H9 (cell line): ENCODE measurements around the gene MNAT1. TPM values are rescaled to one million over a fixed set of nuclear protein-coding genes. Genes with fewer than 3 reads are reported as not detected.

Experiments used
- DNase-seq: peaks from one replicate; pipeline ENCODE4 v3.0.0-alpha.2; 2017
- H2AFZ ChIP-seq: one replicate; pipeline ENCODE4 v1.6.1; 2013; ENCODE audit warnings: mild to moderate bottlenecking, low read length, control low read depth, moderate library complexity
- H2AK5ac ChIP-seq: 2 replicates; pipeline ENCODE4 v1.6.1; 2013; ENCODE audit warnings: low read length, control low read depth, mixed read lengths; ENCODE audit not compliant: insufficient read length
- H2BK120ac ChIP-seq: one replicate; pipeline ENCODE4 v1.6.1; 2013; ENCODE audit warnings: low read depth, mild to moderate bottlenecking, low read length, control low read depth, inconsistent platforms; ENCODE audit not compliant: poor library complexity, severe bottlenecking
- H2BK12ac ChIP-seq: 2 replicates; pipeline ENCODE4 v1.6.1; 2013; ENCODE audit warnings: low read length, control low read depth, mixed read lengths, low read depth; ENCODE audit not compliant: insufficient read length
- H2BK15ac ChIP-seq: 2 replicates; pipeline ENCODE4 v1.6.1; 2013; ENCODE audit warnings: low read depth, low read length, control low read depth
- H2BK20ac ChIP-seq: one replicate; pipeline ENCODE4 v1.6.1; 2013; ENCODE audit warnings: low read depth, mild to moderate bottlenecking, low read length, control low read depth, inconsistent platforms; ENCODE audit not compliant: poor library complexity, severe bottlenecking
- H2BK5ac ChIP-seq: 2 replicates; pipeline ENCODE4 v1.6.1; 2013; ENCODE audit warnings: low read length, control low read depth, mixed read lengths; ENCODE audit not compliant: insufficient read length
- H3K14ac ChIP-seq: 2 replicates; pipeline ENCODE4 v1.6.1; 2013; ENCODE audit warnings: low read length, control low read depth; ENCODE audit not compliant: insufficient read depth
- H3K18ac ChIP-seq: 2 replicates; pipeline ENCODE4 v1.6.1; 2013; ENCODE audit warnings: low read depth, mild to moderate bottlenecking, mixed read lengths, low read length, control low read depth; ENCODE audit not compliant: insufficient read length
- H3K23ac ChIP-seq: 2 replicates; pipeline ENCODE4 v1.6.1; 2013; ENCODE audit warnings: low read length, control low read depth, mixed read lengths, low read depth; ENCODE audit not compliant: insufficient read length
- H3K23me2 ChIP-seq: 2 replicates; pipeline ENCODE4 v1.6.1; 2013; ENCODE audit warnings: low read depth, mild to moderate bottlenecking, mixed read lengths, low read length, control low read depth; ENCODE audit not compliant: insufficient read length, poor library complexity, severe bottlenecking
- H3K27ac ChIP-seq: 2 replicates; pipeline ENCODE4 v1.5.1; 2013; ENCODE audit warnings: low read length, control low read depth, mixed read lengths, low read depth; ENCODE audit not compliant: insufficient read length
- H3K27me3 ChIP-seq: 2 replicates; pipeline ENCODE4 v1.6.1; 2013; ENCODE audit warnings: low read length, control low read depth, inconsistent platforms; ENCODE audit not compliant: insufficient read depth
- H3K4ac ChIP-seq: 2 replicates; pipeline ENCODE4 v1.6.1; 2013; ENCODE audit warnings: low read depth, mild to moderate bottlenecking, control low read depth, inconsistent platforms, low read length, moderate library complexity
- H3K4me1 ChIP-seq: 2 replicates; pipeline ENCODE4 v1.6.1; 2013; ENCODE audit warnings: low read length, control low read depth, inconsistent platforms; ENCODE audit not compliant: insufficient read depth
- H3K4me2 ChIP-seq: 2 replicates; pipeline ENCODE4 v1.6.1; 2013; ENCODE audit warnings: low read length, control low read depth, mixed read lengths; ENCODE audit not compliant: insufficient read length, insufficient read depth
- H3K56ac ChIP-seq: 2 replicates; pipeline ENCODE4 v1.6.1; 2013; ENCODE audit warnings: low read depth, mild to moderate bottlenecking, mixed read lengths, low read length, control low read depth; ENCODE audit not compliant: insufficient read length
- H3K79me1 ChIP-seq: 2 replicates; pipeline ENCODE4 v1.6.1; 2013; ENCODE audit warnings: low read depth, mild to moderate bottlenecking, moderate library complexity, low read length, control low read depth, inconsistent platforms; ENCODE audit not compliant: insufficient read depth, poor library complexity, severe bottlenecking
- H3K79me2 ChIP-seq: 2 replicates; pipeline ENCODE4 v1.6.1; 2013; ENCODE audit warnings: low read length, control low read depth, inconsistent platforms; ENCODE audit not compliant: insufficient read depth
- H3K9ac ChIP-seq: 2 replicates; pipeline ENCODE4 v1.6.1; 2013; ENCODE audit warnings: low read length, control low read depth, mixed read lengths; ENCODE audit not compliant: insufficient read length; ENCODE audit errors: extremely low read depth
- H3K9me3 ChIP-seq: one replicate; pipeline ENCODE4 v1.6.1; 2013; ENCODE audit warnings: low read depth, low read length, inconsistent platforms; ENCODE audit not compliant: control insufficient read depth
- H3T11ph ChIP-seq: one replicate; pipeline ENCODE4 v1.6.1; 2013; ENCODE audit warnings: mild to moderate bottlenecking, low read length, control low read depth, inconsistent platforms
- H4K20me1 ChIP-seq: one replicate; pipeline ENCODE4 v1.6.1; 2013; ENCODE audit not compliant: control insufficient read depth, insufficient read length, insufficient read depth
- H4K5ac ChIP-seq: 2 replicates; pipeline ENCODE4 v1.6.1; 2013; ENCODE audit warnings: low read depth, mild to moderate bottlenecking, mixed read lengths, low read length, control low read depth; ENCODE audit not compliant: insufficient read length
- H4K8ac ChIP-seq: replicated peaks from 2 replicates; pipeline ENCODE4 v1.6.1; 2013; ENCODE audit warnings: low read length, control low read depth, mixed read lengths, low read depth; ENCODE audit not compliant: insufficient read length
- H4K91ac ChIP-seq: 2 replicates; pipeline ENCODE4 v1.6.1; 2013; ENCODE audit warnings: low read depth, mild to moderate bottlenecking, moderate library complexity, mixed read lengths, low read length, control low read depth; ENCODE audit not compliant: insufficient read length
- H3K27ac Mint-ChIP-seq, 3 experiments: 2 replicates in 2 of 3; 3 replicates in 1 of 3; pipeline ENCODE4 v1.8.0; 2020 to 2021; ENCODE audit warnings: mixed read lengths in 3 of 3, mild to moderate bottlenecking in 1 of 3, moderate library complexity in 1 of 3
- H3K27me3 Mint-ChIP-seq: 2 replicates; pipeline ENCODE4 v1.8.0; 2021; ENCODE audit warnings: low read depth, mild to moderate bottlenecking, moderate library complexity, mixed read lengths
- H3K36me3 Mint-ChIP-seq, 3 experiments: 2 replicates in 2 of 3; 3 replicates in 1 of 3; pipeline ENCODE4 v1.8.0; 2020 to 2021; ENCODE audit warnings: low read depth in 3 of 3, mixed read lengths in 3 of 3; ENCODE audit not compliant: insufficient read depth in 1 of 3
- H3K4me1 Mint-ChIP-seq, 2 experiments: 2 replicates each; pipeline ENCODE4 v1.8.0; 2020; ENCODE audit warnings: mixed read lengths in 2 of 2
- H3K4me3 Mint-ChIP-seq, 2 experiments: 2 replicates in 1 of 2; 3 replicates in 1 of 2; pipeline ENCODE4 v1.8.0; 2020 to 2021; ENCODE audit warnings: mild to moderate bottlenecking in 2 of 2, mixed read lengths in 2 of 2, moderate library complexity in 1 of 2
- H3K9me3 Mint-ChIP-seq, 2 experiments: 2 replicates in 1 of 2; 3 replicates in 1 of 2; pipeline ENCODE4 v1.8.0; 2020; ENCODE audit warnings: mild to moderate bottlenecking in 2 of 2, mixed read lengths in 2 of 2, moderate library complexity in 1 of 2
- WGBS: extraction: QIAGEN DNeasy Blood & Tissue Kit; methylation state at CpG from one replicate; pipeline ENCODE4 v1.1.7; 2013; ENCODE audit warnings: missing lambda C conversion rate, low lambda C conversion rate, mixed read lengths; ENCODE audit not compliant: insufficient read length; ENCODE audit errors: extremely low coverage; 5-methylcytosine and 5-hydroxymethylcytosine counted together
- total RNA-seq: library from RNA; stranded (reverse); gene quantifications from 2 replicates; pipeline ENCODE4 v1.2.1, GENCODE V29; 2021
- TF ChIP-seq, protein P1 (sequence below): fragments of 200-600 bp; sonication (generic); conservative IDR thresholded peaks from 3 replicates; pipeline ENCODE4 v1.8.0; 2021; ENCODE audit warnings: antibody characterized with exemption, mild to moderate bottlenecking

The MNAT1 gene
- total RNA-seq, 1 experiment from 2014 or later = 43.1 TPM

DNA sequence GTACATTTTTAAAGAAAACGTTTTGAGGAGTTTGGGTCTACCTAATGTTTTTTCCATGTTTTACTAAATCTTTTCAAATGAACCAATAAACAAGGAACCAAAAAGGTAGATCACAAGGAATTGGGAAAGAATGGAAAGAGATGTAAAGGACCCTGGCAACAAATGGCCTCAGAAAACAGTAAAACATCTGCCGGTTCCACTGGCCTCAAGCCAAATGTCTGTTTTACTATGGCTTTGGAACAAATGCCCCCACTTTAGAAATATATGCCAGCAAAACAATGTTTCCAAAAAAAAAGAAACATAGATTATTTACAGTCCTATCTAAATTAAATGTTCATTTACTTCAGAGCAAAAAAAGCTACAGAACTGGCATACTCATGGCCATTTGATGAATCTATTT lies 243.3 kb downstream of the MNAT1 start:
- Histone ChIP-seq H4K20me1 (no peaks in the 10 kb centered on the region), H2AFZ (no peak overlapping the region), H3K27me3 (no peaks in the 10 kb centered on the region; the same call in 1 of the 2 replicates), H2BK20ac (no peak overlapping the region), H3K4me2 (no peak overlapping the region), H3K79me2 (peaks cover 6% of the 10 kb centered on the region; the same call in 1 of the 2 replicates), H3K18ac (no peak overlapping the region), H3K79me1 (no peaks in the 10 kb centered on the region), H3K27ac (no peak overlapping the region), H4K91ac (no peak overlapping the region), H3K9me3 (no peaks in the 10 kb centered on the region), H2AK5ac (no peak overlapping the region), H3K4me1 (no peaks in the 10 kb centered on the region; the same call in 1 of the 2 replicates), H4K8ac (no peak overlapping the region), H3K23me2 (peaks cover 12% of the 10 kb centered on the region), H3K9ac (no peak overlapping the region), H3K56ac (no peak overlapping the region), H3T11ph (no peak overlapping the region), H2BK15ac (no peak overlapping the region), H4K5ac (no peak overlapping the region), H3K4ac (no peak overlapping the region), H3K14ac (no peak overlapping the region), H2BK12ac (no peak overlapping the region), H2BK5ac (no peak overlapping the region), H3K23ac (no peak overlapping the region), H2BK120ac (no peak overlapping the region)
- H3K9me3 Mint-ChIP-seq = no peaks in the 10 kb centered on the region
- H3K4me3 Mint-ChIP-seq = no peak overlapping the region
- H3K4me1 Mint-ChIP-seq = peaks cover 11 to 15% of the 10 kb centered on the region in 2 experiments
- WGBS = no CpG with 5 or more reads among the region's 2 CpGs
- H3K27ac Mint-ChIP-seq = no peak overlapping the region
- TF ChIP-seq, protein P1, sequence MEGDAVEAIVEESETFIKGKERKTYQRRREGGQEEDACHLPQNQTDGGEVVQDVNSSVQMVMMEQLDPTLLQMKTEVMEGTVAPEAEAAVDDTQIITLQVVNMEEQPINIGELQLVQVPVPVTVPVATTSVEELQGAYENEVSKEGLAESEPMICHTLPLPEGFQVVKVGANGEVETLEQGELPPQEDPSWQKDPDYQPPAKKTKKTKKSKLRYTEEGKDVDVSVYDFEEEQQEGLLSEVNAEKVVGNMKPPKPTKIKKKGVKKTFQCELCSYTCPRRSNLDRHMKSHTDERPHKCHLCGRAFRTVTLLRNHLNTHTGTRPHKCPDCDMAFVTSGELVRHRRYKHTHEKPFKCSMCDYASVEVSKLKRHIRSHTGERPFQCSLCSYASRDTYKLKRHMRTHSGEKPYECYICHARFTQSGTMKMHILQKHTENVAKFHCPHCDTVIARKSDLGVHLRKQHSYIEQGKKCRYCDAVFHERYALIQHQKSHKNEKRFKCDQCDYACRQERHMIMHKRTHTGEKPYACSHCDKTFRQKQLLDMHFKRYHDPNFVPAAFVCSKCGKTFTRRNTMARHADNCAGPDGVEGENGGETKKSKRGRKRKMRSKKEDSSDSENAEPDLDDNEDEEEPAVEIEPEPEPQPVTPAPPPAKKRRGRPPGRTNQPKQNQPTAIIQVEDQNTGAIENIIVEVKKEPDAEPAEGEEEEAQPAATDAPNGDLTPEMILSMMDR = no peak
- H3K36me3 Mint-ChIP-seq = peaks cover 5 to 42% (median 25%) of the 10 kb centered on the region in 3 experiments; a peak in 6 of 7 replicates
- no peaks in the 10 kb centered on the region for H3K27me3 Mint-ChIP-seq
- DNase-seq = no peak
